K562 (cell line): Measurements from ENCODE around the gene REEP3.

Experiments used
- CTCF ChIP-seq, 3 experiments: IDR thresholded peaks in 2 of 3; conservative IDR thresholded peaks in 1 of 3; 2 replicates each; pipeline ENCODE4 v1.5.1; 2011 to 2012; ENCODE audit warnings: low read length in 3 of 3, mild to moderate bottlenecking in 3 of 3, control low read depth in 2 of 3, improper control_type of control experiment in 1 of 3, inconsistent platforms in 1 of 3, low read depth in 1 of 3, mixed read lengths in 1 of 3, moderate library complexity in 1 of 3; ENCODE audit not compliant: insufficient read depth in 2 of 3
- EZH2 ChIP-seq: IDR thresholded peaks from 2 replicates; pipeline ENCODE4 v1.6.1; 2012; ENCODE audit warnings: low read depth, mild to moderate bottlenecking, inconsistent platforms, low read length, borderline replicate concordance
- GATAD2A ChIP-seq: fragments of 450-650 bp; IDR thresholded peaks from 2 replicates; pipeline ENCODE4 v1.6.1; 2017
- HNRNPL ChIP-seq: fragments of 200-400 bp; formaldehyde crosslinking; IDR thresholded peaks from 2 replicates; pipeline ENCODE4 v1.6.1; 2017; ENCODE audit warnings: low read depth, mild to moderate bottlenecking, low read length
- ZFP91 ChIP-seq: sonication (generic); formaldehyde crosslinking; IDR thresholded peaks from 2 replicates; pipeline ENCODE4 v1.8.0; 2022; ENCODE audit warnings: mild to moderate bottlenecking, missing genetic modification reagents

DNA sequence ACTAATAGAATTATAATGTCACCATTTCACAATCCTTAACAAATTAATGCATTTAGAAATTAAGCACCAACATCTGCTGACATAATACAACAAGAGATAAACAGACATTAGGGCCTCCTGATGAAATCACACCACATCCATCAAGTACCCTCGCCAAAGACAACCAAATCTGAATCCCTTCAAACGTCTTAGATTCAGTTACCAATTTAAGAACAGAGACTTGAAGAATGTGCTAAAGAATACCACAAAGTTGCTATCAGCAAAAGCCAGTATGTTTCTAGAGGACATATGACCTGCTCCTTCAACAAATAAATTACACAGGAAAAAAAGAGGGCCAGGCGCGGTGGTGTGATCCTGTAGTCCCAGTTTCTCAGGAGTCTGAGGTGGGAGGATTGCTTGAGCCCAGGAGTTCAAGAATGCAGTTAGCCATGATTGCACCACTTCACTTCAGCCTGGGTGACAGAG is 144.5 kb downstream of the REEP3 start:
- TF ChIP-seq CTCF (IDR thresholded peaks at IDR 0.05 in 2 of 3, conservative IDR thresholded peaks at IDR 0.05 in 1 of 3; ENCODE audit: insufficient read depth in 2 of 3, low read depth in 1 of 3, low read length in 3 of 3) (no peak), EZH2 (no peak), HNRNPL (no peak), ZFP91 (no peak), GATAD2A (no peak)
